ENCODE data around the gene TMEM170B. TPM values are rescaled to one million over a fixed set of nuclear protein-coding genes. Genes with fewer than 3 reads are reported as not detected.

TMEM170B gene
- polyA plus RNA-seq, 2 of the 4 experiments (the other 2 are of a cell fraction) = 2.5 to 3.2 TPM

- Histone ChIP-seq H3K4me3 (no peak overlapping the region), H3K4me2 (no peak overlapping the region), H3K4me1 (peaks cover 26% of the 10 kb centered on the region), H3K27ac (peak overlapping the region; percentile 37 to 84; a peak in 4 of 6 replicates), H3K9me3 (peaks cover 11% of the 10 kb centered on the region; the same call in 2 of the 3 replicates)
- ChIA-PET POLR2A (no interaction called here), CTCF (interaction anchor here (0.9 to 1.2 kb wide), 2 partner anchors 12 to 39 kb away, joined by 3 to 5 read pairs; no protein-coding TSS in a partner anchor)
- no peak for DNase-seq (ENCODE audit: low read depth in 1 of 2, low spot score in 1 of 2)
- FAIRE-seq = no peak
- 66% methylated on average over 3 of the region's 5 CpGs for WGBS (ENCODE audit: missing lambda C conversion rate)
- TF ChIP-seq RCOR1 (IDR thresholded peaks at IDR 0.05; ENCODE audit: low read depth, low read length) (no peak), ZSCAN20 (CRISPR knock-in tag; IDR thresholded peaks at IDR 0.05) (no peak), HEYL (CRISPR knock-in tag; IDR thresholded peaks at IDR 0.05) (no peak), RFX5 (IDR thresholded peaks at IDR 0.05) (no peak), CBX8 (IDR thresholded peaks at IDR 0.05) (no peak)
- no peak for ATAC-seq
Observed at GRCh38 chr6:11615214-11615602, 77.7 kb downstream of the TMEM170B start.

GRCh38 chr6:11616200-11616611 lies 78.7 kb downstream of the TMEM170B start:
- no peak for DNase-seq (ENCODE audit: low read depth in 1 of 2, low spot score in 1 of 2)
- Histone ChIP-seq H3K27ac (peak overlapping the region; percentile 38 to 70; a peak in 4 of 6 replicates), H3K9me3 (peaks cover 11% of the 10 kb centered on the region; the same call in 2 of the 3 replicates), H3K4me2 (no peak overlapping the region), H3K4me1 (peaks cover 21% of the 10 kb centered on the region), H3K4me3 (no peak overlapping the region)
- FAIRE-seq = no peak
- no peak; a peak in 1 of 6 replicates for ATAC-seq
- ChIA-PET CTCF (interaction anchor here (0.5 to 1.2 kb wide), 4 partner anchors 38 to 885 kb away, joined by 3 to 8 read pairs (median 4); no protein-coding TSS in a partner anchor), POLR2A (no interaction called here)
- WGBS (ENCODE audit: missing lambda C conversion rate) = 65% methylated on average over 5 of the region's 5 CpGs
- no peak for TF ChIP-seq EHF (CRISPR knock-in tag; IDR thresholded peaks at IDR 0.05)
- no peak for TF ChIP-seq REST (IDR thresholded peaks at IDR 0.05)
- no peak for TF ChIP-seq GATA3 (IDR thresholded peaks at IDR 0.05; ENCODE audit: borderline replicate concordance)
- no peak for TF ChIP-seq POLR2AphosphoS2 (conservative IDR thresholded peaks at IDR 0.05; ENCODE audit: low read length)
- no peak for TF ChIP-seq KDM1A (IDR thresholded peaks at IDR 0.05; ENCODE audit: low read depth)
- no peak for TF ChIP-seq SMC3 (IDR thresholded peaks at IDR 0.05)
- no peak for TF ChIP-seq CEBPB (IDR thresholded peaks at IDR 0.05)
- TF ChIP-seq HEYL (CRISPR knock-in tag; IDR thresholded peaks at IDR 0.05) = no peak
- TF ChIP-seq ZSCAN20 (CRISPR knock-in tag; IDR thresholded peaks at IDR 0.05) = no peak
- no peak for TF ChIP-seq ESRRA (IDR thresholded peaks at IDR 0.05; ENCODE audit: borderline replicate concordance, low read length)

GRCh38 chr6:11618533-11618932 lies 81.0 kb downstream of the TMEM170B start:
- H3K4me1 ChIP-seq = peaks cover 17% of the 10 kb centered on the region
- 31% methylated on average over 4 of the region's 4 CpGs for WGBS (ENCODE audit: missing lambda C conversion rate)
- peak; percentile 54 to 80; a peak in 3 of 6 replicates for ATAC-seq
- peak; percentile 28 for TF ChIP-seq CTCF (IDR thresholded peaks at IDR 0.05)
- peak; percentile 40 to 57 for TF ChIP-seq RAD21 (conservative IDR thresholded peaks at IDR 0.05 in 1 of 2, IDR thresholded peaks at IDR 0.05 in 1 of 2)
- peak; percentile 23; the same call in 2 of the 3 replicates for TF ChIP-seq SMC3 (IDR thresholded peaks at IDR 0.05)
- no peak for TF ChIP-seq BCL3 (IDR thresholded peaks at IDR 0.05)
- TF ChIP-seq E2F6 (IDR thresholded peaks at IDR 0.05; ENCODE audit: borderline replicate concordance, low read depth) = no peak
- TF ChIP-seq MAZ (IDR thresholded peaks at IDR 0.05; ENCODE audit: borderline replicate concordance, low read depth, low read length) = no peak
- no peak for TF ChIP-seq ELK1 (IDR thresholded peaks at IDR 0.05; ENCODE audit: low read depth, low read length)
- POLR2A ChIA-PET = no interaction called here
- no peak overlapping the region for H3K4me3 ChIP-seq
- FAIRE-seq = no peak
- no peak overlapping the region for H3K27ac ChIP-seq
- CTCF ChIA-PET = interaction anchor here (0.7 to 1.4 kb wide), 2 partner anchors 11 to 13 kb away, joined by 3 to 4 read pairs; no protein-coding TSS in a partner anchor
- peak; percentile 13 to 46 for DNase-seq (ENCODE audit: low read depth in 1 of 2, low spot score in 1 of 2)
- no peak overlapping the region for H3K4me2 ChIP-seq
- peaks cover 11% of the 10 kb centered on the region; the same call in 2 of the 3 replicates for H3K9me3 ChIP-seq

Measured in A549 (cell line).